Activated CD4-positive, alpha-beta T cell treated with anti-CD3 and anti-CD28 coated beads for 48 hours (primary cell): ENCODE data around the gene GNPDA2.
"Not testable (repeated sequence)": the region's sequence is repeated elsewhere in the genome, so short reads cannot be mapped to it uniquely, and the experiment has no call there.

ENCODE experiments used
- DNase-seq: peaks from one replicate; pipeline ENCODE4 v3.0.0-alpha.2; 2020

Gene GNPDA2

DNA sequence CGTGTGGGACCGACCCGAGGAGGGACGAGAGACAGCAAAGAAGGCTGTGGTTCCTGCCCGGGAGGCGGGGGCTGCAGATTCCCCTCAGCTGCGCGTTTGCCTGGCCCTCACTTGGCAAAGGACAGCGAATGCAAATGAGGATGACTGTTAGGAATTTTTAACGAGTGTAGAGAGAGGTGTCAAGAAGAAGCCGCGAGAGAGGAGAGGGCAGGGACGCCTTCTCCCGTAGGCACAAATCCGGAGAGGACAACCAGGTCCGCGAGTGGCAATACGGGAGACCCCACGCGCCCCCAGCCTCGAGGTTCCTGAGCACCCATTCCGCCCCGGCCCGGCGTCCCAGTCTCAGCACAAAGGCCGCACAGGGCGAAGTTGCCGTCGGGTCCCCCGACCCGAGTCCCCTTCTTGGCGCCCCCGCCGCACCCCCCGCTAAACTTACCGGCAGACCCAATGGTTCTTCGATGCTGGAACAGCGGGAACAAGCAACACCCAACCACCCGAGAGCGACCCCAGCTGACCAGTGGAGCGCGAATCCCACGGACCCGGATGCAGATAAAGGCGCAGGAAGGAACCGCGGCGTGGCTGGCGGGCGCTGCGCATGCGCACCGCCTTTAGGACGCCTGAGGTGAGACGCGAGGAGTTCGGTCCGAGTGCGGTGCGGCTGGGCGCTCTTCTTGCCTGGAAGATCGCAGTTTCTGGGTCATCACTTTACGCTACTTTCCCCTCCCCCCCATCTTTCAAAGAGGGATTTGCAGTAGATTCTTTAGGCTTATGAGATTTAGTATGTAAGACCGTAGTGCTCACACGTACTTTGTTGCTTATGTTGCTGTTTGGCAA, at the start of gene GNPDA2:
TSS of gene GNPDA2 (minus strand) at position 519 of the 834 bp plus-strand sequence. CDS start 4,349 bp downstream, outside the sequence.
- peak; percentile 85 for DNase-seq

DNA sequence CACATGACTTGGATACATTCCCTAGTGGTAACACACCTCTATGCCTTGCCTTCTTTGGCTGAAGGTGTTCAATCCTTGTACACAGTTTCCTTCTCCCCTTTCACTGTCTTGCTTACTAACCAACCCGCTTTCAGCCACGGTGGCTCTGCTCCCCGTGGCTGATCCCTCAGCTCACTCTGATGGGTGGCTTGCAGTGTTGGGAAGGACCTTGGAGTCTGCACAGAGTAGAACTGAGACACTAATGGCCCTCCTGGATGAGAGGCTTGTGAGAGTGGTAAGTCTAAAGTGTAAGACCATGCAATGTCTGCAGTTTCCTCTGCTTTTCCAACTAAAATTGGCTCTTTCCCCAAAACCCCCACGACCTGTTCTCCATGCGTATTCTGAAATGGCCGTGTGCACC, 46.0 kb upstream of the GNPDA2 start:
- DNase-seq = no peak

DNA sequence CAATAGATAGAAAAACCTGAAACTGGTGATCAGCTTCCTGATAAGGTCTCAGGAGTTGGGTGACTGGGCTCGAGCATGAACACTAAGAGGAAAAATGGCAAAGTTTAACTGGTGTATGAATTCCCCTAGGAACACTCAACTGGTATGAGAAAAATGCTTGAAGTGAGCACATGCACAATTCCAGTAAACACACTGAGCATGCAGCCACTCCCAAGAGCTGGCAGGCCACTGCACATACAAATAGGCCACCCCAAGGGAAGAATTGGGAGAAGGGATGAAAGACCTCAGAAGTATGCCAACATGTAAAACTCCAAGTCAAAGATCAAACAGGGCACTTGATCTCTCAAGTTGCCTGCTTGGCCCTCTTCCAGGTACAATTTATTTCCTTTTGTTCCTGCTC, 45.4 kb upstream of the GNPDA2 start:
- DNase-seq = no peak

DNA sequence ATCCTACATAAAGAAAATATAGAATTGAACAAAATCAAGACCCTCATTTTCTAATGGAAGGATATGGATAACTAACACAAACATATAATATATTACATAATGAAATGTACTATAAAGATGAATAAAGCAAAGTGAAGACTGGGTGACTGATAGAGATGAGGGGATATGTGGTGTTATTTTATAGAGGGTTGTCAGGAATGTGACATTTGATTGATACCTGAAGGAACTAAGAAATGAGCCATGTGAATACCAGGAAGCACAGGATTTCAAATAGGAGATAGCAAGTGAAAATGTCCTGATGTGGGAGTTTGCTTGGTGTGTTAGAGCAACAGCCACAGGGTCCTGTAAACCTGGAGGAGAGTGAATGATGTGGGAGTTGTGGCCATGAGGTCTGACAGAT, 40.1 kb upstream of the GNPDA2 start:
- no peak for DNase-seq

DNA sequence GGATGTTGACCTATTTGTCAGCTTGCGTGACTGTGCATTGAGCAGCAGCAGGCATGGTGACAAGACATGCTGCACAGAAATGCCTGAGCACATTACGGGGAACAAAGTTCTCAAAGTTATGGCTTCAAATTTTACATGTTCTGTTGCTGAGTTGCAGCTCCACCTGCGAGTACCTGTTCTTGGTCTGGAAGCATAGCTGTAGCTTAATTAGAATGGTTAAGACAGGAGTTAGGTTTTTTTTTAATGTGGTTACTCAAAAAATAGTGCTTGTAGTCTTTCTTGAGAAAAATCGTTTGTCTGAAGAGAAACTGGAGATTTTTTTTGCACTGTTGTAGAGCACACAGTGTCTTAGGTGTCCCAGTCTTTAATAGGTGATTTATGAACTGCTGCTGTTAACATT, 38.8 kb upstream of the GNPDA2 start:
- DNase-seq = no peak

DNA sequence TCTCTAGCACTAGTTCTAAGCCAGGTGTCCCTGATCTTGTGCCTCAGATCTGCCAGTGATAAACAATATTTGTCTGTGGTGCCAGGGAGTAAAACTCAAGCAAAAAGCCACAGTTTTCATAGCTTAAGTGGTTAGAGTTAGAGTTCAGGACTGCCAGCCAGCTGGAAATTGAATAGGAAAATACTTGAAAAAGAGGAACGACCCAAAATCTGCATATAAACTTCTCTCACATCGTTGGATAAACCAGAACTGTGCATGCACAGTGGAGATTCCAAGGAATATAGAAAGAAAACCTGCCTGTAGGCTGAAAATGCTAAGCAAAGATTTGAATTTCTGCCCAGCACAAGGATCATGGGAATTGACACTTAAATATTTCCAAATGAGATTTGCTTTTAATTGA, 35.0 kb upstream of the GNPDA2 start:
- DNase-seq = no peak

DNA sequence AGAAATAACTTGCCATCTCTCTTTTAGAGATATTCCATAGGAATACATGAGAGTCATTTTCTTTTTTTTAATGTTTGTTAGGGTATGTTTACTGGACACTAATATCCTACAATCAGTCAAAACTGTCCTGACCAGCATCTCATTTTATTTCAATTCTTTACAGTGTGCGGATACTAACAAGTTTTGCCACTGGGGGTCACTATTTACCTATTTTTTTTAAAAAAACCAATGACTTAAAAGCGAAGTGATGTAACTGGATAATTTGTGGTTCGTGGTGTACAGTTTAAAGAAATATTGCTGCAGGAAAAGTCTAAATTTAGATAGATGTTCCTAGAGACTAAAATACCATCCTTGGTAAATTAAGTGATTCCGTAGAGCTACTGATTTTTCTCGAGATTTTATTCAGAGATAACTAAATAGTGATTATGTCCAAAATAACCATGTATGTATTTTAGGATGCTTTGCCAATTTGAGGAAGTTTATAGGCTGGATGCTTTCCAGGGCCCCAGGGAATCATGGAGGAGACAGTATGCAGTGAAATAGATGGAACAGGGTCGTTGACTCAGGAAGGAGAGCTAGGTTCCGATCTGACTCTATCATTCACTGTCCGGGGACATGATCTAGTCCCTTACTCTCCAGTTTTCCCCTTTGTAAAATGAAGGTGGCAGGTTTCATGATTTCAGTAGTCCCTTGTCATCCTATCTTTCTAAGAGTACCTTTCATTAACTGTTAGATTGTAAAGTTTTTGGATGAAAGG, 34.0 kb upstream of the GNPDA2 start:
- DNase-seq = peak; percentile 3

DNA sequence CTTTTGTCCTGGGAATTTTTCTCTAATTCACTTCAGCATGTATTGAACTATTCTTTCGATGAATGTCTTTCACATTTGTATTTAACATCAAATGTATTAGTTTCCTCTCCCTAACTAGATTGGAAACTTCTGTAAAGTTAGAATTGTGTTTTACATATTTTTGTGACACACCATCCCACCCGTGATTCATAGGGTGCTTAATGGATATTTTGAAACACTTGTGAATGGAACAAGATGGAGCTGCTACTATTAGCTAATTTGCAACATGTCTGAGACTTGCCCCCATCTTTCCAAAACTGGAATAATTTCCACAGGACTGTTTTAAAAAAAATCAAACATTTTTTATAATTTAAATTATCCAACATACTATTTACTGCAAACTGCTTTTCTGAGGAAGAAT, 30.2 kb upstream of the GNPDA2 start:
- no peak for DNase-seq

DNA sequence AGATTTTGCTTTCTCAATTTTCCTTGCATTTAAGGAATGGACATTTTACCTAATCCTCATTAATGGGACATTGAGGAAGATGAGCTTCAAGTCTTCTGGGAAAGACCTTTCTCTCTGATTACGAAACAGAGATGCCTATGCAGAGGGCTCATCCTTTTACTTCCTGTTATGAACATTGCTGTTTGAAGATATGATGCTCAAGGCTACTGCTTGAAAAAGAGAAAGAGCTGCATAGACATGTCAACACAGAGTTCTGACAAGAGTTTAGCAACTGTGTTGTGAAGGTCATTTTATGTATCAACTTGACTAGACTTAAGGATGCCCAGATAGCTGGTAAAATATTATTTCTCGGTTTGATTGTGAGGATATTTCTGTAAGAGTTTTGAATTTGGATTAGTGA, 13.8 kb upstream of the GNPDA2 start:
- no peak for DNase-seq

DNA sequence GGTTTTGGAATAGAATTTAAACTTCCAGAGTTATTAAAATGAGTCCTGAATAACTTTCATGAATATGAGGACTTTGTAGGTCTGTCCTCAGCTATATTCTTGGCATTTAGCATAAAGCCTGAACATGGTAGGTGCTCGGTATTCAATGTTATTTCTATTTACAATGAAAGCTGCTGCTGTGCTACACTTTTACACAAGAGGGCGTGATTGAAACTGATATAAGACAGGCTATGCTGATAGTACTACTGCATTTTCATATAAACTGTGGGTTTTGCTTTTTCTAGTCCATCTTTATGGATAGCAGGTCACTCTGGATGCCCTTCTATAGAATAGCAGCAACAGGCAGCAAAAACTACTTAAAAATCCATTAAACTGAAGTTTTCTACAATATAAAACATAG, 12.3 kb upstream of the GNPDA2 start:
- no peak for DNase-seq

DNA sequence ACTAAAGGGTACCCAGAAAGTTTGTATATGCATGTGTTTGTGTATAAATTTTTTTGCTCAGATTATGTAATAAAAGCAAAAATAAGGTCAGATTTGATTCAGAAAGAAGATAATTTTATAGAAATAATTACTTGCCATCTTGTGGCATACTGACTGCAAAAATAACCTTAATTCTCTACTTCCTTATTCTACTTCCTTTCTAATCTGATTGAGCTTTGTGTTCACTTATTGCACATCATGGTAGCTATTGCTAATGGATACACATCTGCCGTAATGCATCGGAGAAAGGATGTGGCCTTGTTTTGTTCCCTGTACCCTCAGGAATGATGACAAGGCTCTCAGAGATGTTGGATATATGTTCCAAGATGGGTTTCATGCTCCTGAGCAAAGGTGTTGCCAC, 10.5 kb upstream of the GNPDA2 start:
- DNase-seq = no peak

DNA sequence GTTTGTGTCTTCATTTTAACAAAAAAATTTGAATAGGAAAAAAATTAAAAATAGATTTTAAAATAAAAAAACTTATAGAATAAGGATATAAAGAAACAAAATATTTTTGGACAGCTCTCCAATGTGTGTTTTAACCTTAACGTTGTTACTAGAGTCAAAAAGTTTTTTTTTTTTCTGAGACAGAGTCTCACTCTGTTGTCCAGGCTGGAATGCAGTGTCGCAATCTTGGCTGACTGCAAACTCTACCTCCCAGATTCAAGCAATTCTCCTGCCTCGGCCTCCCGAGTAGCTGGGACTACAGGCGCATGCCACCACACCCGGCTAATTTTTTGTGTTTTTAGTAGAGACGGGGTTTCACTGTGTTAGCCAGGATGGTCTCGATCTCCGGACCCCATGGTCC, 2.3 kb upstream of the GNPDA2 start:
- DNase-seq = not testable (repeated sequence)

DNA sequence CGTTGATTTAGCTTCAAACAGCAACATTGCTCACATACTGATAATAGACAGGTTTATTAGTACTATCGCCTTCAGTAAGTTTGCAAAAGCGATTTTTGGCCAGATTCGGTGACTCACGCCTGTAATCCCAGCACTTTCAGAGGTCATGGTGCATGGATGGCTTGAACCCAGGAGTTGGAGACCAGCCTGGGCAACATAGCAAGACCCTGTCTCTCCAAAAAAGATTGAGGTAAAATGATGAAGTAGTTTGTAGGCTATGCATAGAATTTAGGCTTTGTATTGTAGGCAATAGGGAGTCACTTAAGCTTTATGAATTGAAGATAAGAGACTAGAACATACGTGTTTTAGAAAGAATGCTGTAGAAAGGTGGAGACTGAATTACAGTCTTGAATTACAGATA, 1.1 kb upstream of the GNPDA2 start:
- DNase-seq = no peak

DNA sequence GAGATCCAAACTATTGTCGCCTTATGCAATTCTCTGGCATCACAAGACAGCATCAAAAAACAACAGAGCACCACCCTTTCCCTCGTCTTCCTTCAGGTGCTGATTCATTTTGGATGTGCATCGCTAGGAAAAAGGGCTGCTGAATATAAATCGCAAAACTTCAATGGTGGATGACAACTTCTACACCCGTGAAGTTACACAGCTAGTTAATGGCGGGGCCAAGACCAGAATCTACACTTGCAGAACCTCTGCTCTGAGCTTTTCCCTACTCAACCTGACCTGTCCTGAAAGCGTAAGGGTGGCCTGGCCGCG, 674 bp downstream of the GNPDA2 start:
- DNase-seq = no peak

DNA sequence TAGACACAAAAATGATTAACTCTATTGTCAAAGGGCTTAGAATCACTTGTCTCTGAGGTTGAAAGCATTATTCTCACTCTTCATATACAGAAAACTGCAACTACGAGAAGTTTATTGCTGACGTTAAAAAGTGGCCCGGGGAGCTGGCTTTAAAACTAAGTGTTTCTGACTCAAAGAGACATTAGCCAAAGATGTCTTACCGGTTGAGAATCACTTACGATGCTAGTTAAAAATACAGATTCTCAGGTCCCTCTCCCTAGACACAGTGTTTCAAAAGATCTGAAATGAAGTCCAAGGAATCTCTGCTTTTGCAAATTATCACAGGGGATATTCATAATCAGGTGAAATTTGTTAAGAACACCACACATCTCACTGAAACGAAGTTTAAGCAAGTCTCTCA, 1.2 kb downstream of the GNPDA2 start:
- DNase-seq = no peak

DNA sequence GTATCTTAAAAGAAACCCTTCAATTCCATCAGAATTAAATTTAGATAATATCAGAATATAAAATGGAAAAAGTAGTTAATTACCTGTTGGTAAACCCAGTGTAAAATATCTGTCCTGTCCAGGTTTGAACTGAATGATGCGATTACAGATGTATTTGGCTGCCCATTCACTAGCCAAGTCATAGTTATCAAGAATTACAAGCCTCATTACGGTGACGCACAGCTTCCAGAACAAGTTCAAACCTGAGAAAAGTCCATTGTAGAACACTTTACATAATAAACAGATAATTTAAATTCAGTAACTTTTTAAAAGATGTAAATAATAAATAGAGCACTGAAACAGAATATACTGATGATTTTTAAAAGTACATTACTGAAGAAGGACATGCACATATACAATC, 4.4 kb downstream of the GNPDA2 start:
- no peak for DNase-seq

DNA sequence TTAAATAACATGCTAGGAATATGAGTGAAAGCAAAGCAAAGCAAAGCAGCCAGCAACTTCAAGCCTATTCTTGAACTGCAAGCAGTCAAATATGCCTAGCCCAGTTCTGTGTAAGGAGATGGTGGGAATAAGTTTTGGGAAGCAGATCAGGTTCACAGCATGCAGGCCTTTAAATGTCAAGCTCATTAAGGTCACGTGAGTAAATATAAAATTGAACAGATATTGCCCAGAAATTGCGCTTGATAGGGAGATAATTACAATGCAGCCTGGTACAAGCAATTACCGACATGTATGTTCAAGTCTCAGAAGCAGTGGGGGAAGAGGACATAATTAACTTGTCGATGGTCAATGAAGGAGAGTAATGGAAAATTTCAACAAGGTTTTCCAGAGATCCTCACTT, 6.0 kb downstream of the GNPDA2 start:
- DNase-seq = no peak

DNA sequence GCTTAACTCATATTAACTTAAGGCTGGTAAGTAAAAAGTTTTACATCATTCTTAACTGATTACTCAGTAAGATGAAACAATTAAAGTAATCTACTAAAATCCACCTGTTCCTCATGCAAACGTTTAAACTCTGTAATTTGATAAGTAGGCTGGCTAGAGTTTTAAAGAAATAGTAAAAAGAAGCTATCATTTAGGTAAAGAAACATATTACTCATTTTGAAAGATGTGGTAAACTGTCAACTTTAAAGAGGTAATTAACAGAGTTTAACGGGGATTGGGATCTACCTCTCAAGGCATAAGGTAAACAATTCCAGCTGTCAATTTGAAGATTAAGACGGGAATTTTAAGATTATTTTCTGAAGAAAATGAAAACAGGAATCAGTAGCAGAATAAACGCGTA, 9.8 kb downstream of the GNPDA2 start:
- no peak for DNase-seq

DNA sequence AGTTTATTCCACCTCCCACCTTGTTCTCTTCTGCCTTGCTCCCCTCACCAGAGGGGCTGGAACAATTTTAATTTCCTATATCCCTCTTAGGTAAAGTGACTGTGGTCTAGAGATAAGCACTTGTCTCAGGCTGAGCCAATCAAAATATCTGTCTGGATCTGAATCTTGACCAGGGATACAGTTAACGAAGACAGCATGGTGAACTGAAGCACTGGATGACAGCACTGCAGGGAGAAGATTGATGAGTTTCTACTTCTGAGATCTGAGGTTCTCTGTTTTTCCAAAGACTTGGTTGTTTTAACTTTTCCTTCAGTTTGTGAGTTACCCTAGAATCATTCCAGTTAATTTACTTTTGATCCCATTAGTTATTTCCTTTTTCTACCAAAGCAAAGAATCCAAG, 13.2 kb downstream of the GNPDA2 start:
- DNase-seq = no peak

DNA sequence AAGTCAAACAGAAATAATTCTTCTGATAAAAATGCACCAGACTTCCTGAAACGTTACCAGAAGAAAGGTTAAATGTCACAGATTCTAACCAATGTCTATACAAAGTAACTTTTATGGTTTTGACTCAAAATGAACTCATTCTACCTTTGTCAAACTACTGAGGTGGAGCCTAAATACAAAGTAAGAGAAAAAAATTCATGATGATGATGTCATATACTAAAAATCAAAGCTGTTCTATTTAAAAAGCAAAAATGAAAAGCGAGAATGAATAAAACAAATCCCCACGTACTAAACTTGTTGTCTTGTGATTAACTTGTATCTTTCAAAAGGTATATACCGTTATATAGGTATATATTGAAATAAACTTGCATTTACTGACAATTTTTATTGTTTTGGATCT, 21.7 kb downstream of the GNPDA2 start:
- DNase-seq = no peak

DNA sequence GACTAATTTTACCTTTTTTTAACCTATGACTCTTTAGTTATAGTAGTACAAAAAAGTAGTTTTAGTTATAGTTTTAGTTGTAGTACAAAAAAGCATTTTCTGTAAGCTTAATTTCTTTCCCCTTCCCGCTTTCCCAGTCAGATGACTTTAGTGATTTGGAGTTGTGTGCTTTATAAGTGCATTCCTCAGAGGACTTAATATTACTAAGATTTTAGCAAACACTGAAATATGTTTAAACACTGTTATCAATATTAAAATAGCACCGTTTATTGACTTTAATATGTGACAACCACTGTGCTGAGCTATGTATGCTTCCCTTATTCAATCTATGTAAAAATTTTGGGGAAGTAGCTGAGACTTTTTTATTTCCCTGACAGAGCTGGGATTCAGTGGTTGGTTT, 25.3 kb downstream of the GNPDA2 start:
- no peak for DNase-seq

DNA sequence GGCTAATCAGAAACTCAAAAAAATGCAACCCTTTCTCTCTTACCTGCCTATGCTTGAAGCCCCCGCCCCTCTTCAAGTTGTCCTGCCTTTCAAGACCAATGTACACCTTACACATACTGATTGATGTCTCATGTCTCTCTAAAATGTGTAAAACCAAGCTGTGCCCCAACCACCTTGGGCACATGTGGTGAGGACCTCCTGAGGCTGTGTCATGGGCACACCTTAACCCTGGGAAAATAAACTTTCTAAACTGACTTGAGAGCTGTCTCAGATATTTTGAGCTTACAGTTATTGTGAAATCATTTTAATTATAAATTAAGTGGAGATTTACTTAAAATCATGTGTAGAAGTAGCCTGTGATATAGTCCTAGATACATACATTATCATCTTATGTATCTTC, 25.9 kb downstream of the GNPDA2 start:
- DNase-seq = no peak

DNA sequence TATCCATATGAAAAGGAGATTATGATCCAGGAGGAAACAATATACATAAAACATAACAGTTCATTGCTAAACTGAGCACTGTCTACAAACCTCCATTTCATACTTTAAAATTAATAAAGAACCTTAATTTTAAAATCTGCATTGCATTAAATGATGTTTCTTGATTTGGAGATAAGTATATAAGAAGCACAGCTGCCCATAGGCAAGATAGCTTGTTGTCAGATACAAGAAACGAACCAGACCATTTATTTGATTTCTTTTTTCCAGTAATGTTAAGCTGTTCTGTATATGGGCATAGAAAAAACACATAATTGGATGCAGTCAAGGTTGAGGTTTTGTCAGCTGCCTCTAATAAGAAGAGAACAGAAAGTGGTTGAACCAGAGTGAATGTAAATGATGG, 41.7 kb downstream of the GNPDA2 start:
- no peak for DNase-seq

DNA sequence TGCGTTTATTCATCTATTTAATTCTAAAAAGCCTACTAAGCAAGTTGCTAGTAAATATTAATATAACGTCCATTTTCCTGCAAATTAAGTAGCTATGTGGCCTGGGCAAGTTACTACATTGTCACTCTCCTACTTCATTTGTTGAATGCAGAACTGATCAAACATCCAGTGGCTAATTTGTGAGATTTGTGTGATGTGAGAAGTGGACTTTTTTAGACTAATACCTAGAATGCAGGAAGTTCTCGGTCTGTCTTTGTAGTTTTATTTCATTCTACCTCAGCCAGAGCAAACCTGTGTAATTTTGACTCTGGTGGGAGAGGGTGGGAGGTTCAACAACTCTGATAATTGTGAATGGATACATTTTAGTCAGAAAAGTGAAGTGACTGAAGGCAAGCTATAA, 47.3 kb downstream of the GNPDA2 start:
- DNase-seq = no peak
